Breast epithelium (tissue), 3 donors: ENCODE measurements around the gene TPRG1L.

ENCODE experiments used
- POLR2A ChIP-seq: fragments of 450-650 bp; IDR thresholded peaks from one replicate; pipeline ENCODE4 v1.6.1; 2016; ENCODE audit warnings: antibody characterized with exemption, mild to moderate bottlenecking, moderate library complexity
- POLR2AphosphoS5 ChIP-seq, 3 donors: sonication (generic); formaldehyde crosslinking; IDR thresholded peaks; one replicate each; pipeline ENCODE4 v1.6.1; 2017; ENCODE audit warnings: antibody characterized with exemption in 3 of 3
- TF ChIP-seq, protein P1 (sequence below), 3 donors: fragments of 450-650 bp; IDR thresholded peaks; one replicate each; pipeline ENCODE4 v1.5.1; 2016 to 2017; ENCODE audit warnings: antibody characterized with exemption in 3 of 3, mild to moderate bottlenecking in 3 of 3, moderate library complexity in 3 of 3

DNA sequence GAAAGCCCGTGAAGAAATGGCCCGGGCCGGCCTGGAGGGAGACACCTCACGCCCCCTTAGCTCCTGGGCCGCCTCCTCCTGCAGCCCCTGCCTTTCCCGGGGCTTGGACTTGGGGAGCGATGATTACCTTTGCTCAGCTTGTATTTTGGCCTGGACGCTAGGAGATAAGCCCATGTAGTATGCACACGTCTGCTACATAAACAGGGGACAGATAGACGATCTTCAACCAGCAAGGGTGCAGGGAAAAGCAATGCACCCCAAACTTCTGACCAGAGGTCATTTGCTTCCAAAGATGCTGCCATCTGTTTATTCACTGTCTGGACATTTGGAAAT lies 28.4 kb downstream of the TPRG1L start:
- TF ChIP-seq POLR2A (no peak), POLR2AphosphoS5 (IDR thresholded peaks at IDR 0.05) (no peak)
- TF ChIP-seq, protein P1, sequence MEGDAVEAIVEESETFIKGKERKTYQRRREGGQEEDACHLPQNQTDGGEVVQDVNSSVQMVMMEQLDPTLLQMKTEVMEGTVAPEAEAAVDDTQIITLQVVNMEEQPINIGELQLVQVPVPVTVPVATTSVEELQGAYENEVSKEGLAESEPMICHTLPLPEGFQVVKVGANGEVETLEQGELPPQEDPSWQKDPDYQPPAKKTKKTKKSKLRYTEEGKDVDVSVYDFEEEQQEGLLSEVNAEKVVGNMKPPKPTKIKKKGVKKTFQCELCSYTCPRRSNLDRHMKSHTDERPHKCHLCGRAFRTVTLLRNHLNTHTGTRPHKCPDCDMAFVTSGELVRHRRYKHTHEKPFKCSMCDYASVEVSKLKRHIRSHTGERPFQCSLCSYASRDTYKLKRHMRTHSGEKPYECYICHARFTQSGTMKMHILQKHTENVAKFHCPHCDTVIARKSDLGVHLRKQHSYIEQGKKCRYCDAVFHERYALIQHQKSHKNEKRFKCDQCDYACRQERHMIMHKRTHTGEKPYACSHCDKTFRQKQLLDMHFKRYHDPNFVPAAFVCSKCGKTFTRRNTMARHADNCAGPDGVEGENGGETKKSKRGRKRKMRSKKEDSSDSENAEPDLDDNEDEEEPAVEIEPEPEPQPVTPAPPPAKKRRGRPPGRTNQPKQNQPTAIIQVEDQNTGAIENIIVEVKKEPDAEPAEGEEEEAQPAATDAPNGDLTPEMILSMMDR (IDR thresholded peaks at IDR 0.05) = no peak
